Measurements from ENCODE around the gene HDDC2. TPM values are rescaled to one million over a fixed set of nuclear protein-coding genes. Genes with fewer than 3 reads are reported as not detected.
A peak's percentile ranks its signal among the peaks of the same experiment; 100 is the strongest.

Gene HDDC2
- polyA plus RNA-seq, 3 donors: 24.4 to 59.9 (median 42.6) TPM

- Histone ChIP-seq H2AFZ (ENCODE audit: insufficient read depth, low read depth, low read length, poor library complexity, severe bottlenecking) (no peak overlapping the region), H3K27me3 (ENCODE audit: control insufficient read depth in 2 of 2, insufficient read depth in 2 of 2, low read length in 2 of 2) (no peaks in the 10 kb centered on the region), H3K27ac (ENCODE audit: low read depth in 1 of 2, low read length in 2 of 2) (no peak overlapping the region), H3K79me2 (ENCODE audit: insufficient read depth, low read length) (no peaks in the 10 kb centered on the region), H3K4me2 (replicated peaks; ENCODE audit: extremely low read depth, low read length, poor library complexity, severe bottlenecking) (no peak overlapping the region), H4K20me1 (ENCODE audit: insufficient read depth, low read length) (no peaks in the 10 kb centered on the region), H3K4me3 (replicated peaks in 1 of 3; ENCODE audit: low read depth in 2 of 3, low read length in 3 of 3) (no peak overlapping the region), H3K9me3 (replicated peaks in 1 of 2; ENCODE audit: control insufficient read depth in 1 of 2, insufficient read depth in 1 of 2, low read length in 2 of 2) (peaks cover 0 to 8% of the 10 kb centered on the region in 2 donors), H3K9ac (ENCODE audit: insufficient read depth, low read length, poor library complexity, severe bottlenecking) (no peak overlapping the region), H3K4me1 (ENCODE audit: control insufficient read depth in 1 of 2, insufficient read depth in 2 of 2, low read length in 2 of 2) (peaks cover 14 to 15% of the 10 kb centered on the region in 2 donors), H3K36me3 (replicated peaks in 1 of 2; ENCODE audit: control insufficient read depth in 1 of 2, insufficient read depth in 2 of 2, low read length in 2 of 2) (no peaks in the 10 kb centered on the region)
- Mint-ChIP-seq H3K4me1 (peaks cover 15% of the 10 kb centered on the region), H3K4me3 (no peak overlapping the region), H3K27me3 (ENCODE audit: low read depth in 3 of 3) (no peaks in the 10 kb centered on the region), H3K9me3 (peaks cover 4 to 17% (median 7%) of the 10 kb centered on the region in 7 donors), H3K27ac (peak overlapping the region in 2 of 7 donors; percentile 40 to 46), H3K36me3 (peaks cover 0 to 2% of the 10 kb centered on the region in 2 donors)
- WGBS (ENCODE audit: insufficient coverage): 95% methylated on average over 8 of the region's 12 CpGs
- intact Hi-C loops (cut with micrococcal nuclease): no loop called here
- TF ChIP-seq, protein P1, sequence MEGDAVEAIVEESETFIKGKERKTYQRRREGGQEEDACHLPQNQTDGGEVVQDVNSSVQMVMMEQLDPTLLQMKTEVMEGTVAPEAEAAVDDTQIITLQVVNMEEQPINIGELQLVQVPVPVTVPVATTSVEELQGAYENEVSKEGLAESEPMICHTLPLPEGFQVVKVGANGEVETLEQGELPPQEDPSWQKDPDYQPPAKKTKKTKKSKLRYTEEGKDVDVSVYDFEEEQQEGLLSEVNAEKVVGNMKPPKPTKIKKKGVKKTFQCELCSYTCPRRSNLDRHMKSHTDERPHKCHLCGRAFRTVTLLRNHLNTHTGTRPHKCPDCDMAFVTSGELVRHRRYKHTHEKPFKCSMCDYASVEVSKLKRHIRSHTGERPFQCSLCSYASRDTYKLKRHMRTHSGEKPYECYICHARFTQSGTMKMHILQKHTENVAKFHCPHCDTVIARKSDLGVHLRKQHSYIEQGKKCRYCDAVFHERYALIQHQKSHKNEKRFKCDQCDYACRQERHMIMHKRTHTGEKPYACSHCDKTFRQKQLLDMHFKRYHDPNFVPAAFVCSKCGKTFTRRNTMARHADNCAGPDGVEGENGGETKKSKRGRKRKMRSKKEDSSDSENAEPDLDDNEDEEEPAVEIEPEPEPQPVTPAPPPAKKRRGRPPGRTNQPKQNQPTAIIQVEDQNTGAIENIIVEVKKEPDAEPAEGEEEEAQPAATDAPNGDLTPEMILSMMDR (IDR thresholded peaks at IDR 0.05): no peak
- DNase-seq: peak; percentile 42 to 85 (median 48)
These were observed 39.5 kb downstream of the HDDC2 start for GRCh38 chr6:125262016-125263013.

DNA sequence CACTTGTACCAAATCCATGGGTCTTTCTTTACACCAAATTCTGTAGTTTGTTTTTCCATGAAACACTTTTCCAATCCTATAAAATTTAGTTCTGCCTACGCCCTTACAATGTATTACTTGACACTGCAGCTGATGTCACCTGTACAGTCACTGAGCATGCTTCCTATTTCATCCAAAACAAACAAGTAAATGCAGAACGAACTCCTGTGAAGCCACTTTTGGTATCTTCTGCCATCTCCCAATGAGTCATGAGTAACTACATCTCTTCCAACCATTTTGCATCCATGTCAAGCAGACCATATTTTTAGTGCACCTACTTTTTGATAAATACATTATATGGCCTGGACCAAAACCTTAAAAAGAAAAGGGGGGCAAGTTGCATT lies 42.4 kb downstream of the HDDC2 start:
- H3K36me3 Mint-ChIP-seq: peaks cover 0 to 2% of the 10 kb centered on the region in 2 donors
- TF ChIP-seq, protein P1 (IDR thresholded peaks at IDR 0.05): no peak
- Histone ChIP-seq H3K27me3 (ENCODE audit: control insufficient read depth in 2 of 2, insufficient read depth in 2 of 2, low read length in 2 of 2) (no peaks in the 10 kb centered on the region), H3K4me1 (ENCODE audit: control insufficient read depth in 1 of 2, insufficient read depth in 2 of 2, low read length in 2 of 2) (peaks cover 14 to 15% of the 10 kb centered on the region in 2 donors), H3K36me3 (replicated peaks in 1 of 2; ENCODE audit: control insufficient read depth in 1 of 2, insufficient read depth in 2 of 2, low read length in 2 of 2) (no peaks in the 10 kb centered on the region), H3K9ac (ENCODE audit: insufficient read depth, low read length, poor library complexity, severe bottlenecking) (no peak overlapping the region), H4K20me1 (ENCODE audit: insufficient read depth, low read length) (no peaks in the 10 kb centered on the region), H3K4me2 (replicated peaks; ENCODE audit: extremely low read depth, low read length, poor library complexity, severe bottlenecking) (no peak overlapping the region), H2AFZ (ENCODE audit: insufficient read depth, low read depth, low read length, poor library complexity, severe bottlenecking) (no peak overlapping the region), H3K79me2 (ENCODE audit: insufficient read depth, low read length) (no peaks in the 10 kb centered on the region), H3K27ac (ENCODE audit: low read depth in 1 of 2, low read length in 2 of 2) (no peak overlapping the region), H3K9me3 (replicated peaks in 1 of 2; ENCODE audit: control insufficient read depth in 1 of 2, insufficient read depth in 1 of 2, low read length in 2 of 2) (peaks cover 0 to 8% of the 10 kb centered on the region in 2 donors), H3K4me3 (replicated peaks in 1 of 3; ENCODE audit: low read depth in 2 of 3, low read length in 3 of 3) (no peak overlapping the region)
- H3K27ac Mint-ChIP-seq: peak overlapping the region in 2 of 7 donors; percentile 5 to 18
- intact Hi-C loops (cut with micrococcal nuclease): loop anchor here in 1 of 2 donors (5.0 kb wide), 1 partner anchor 62 kb away; no protein-coding TSS in a partner anchor
- WGBS (ENCODE audit: insufficient coverage): 71% methylated on average over 2 of the region's 2 CpGs
- no peak overlapping the region for H3K4me3 Mint-ChIP-seq
- H3K4me1 Mint-ChIP-seq: peaks cover 15% of the 10 kb centered on the region
- peaks cover 4 to 17% (median 7%) of the 10 kb centered on the region in 7 donors for H3K9me3 Mint-ChIP-seq
- H3K27me3 Mint-ChIP-seq (ENCODE audit: low read depth in 3 of 3): no peaks in the 10 kb centered on the region
- peak in 2 of 3 donors; percentile 12 to 52 for DNase-seq
